Uterus (tissue), 4 donors: ENCODE results near the gene DDX25. TPM values are rescaled to one million over a fixed set of nuclear protein-coding genes. Genes with fewer than 3 reads are reported as not detected.

Experiments
- DNase-seq, 2 donors: peaks; one replicate each; pipeline ENCODE4 v3.0.0-alpha.2; 2019 to 2020
- H3K27ac ChIP-seq, 2 donors: fragments of 200-600 bp; sonication (generic); 1 replicate in 1 of 2; 2 replicates in 1 of 2; pipeline ENCODE4 v1.5.1; 2016 to 2018
- H3K27me3 ChIP-seq, 2 donors: fragments of 200-600 bp; sonication (generic); one replicate each; pipeline ENCODE4 v1.5.1; 2018 to 2019; ENCODE audit warnings: control low read depth in 1 of 2
- H3K36me3 ChIP-seq, 2 donors: fragments of 200-600 bp; sonication (generic); one replicate each; pipeline ENCODE4 v1.5.1; 2019; ENCODE audit warnings: control low read depth in 1 of 2
- H3K4me1 ChIP-seq, 2 donors: fragments of 200-600 bp; sonication (generic); one replicate each; pipeline ENCODE4 v1.5.1; 2018 to 2019; ENCODE audit warnings: control low read depth in 1 of 2
- H3K4me3 ChIP-seq, 2 donors: fragments of 200-600 bp; sonication (generic); 1 replicate in 1 of 2; 2 replicates in 1 of 2; pipeline ENCODE4 v1.5.1; 2018 to 2019; ENCODE audit warnings: mild to moderate bottlenecking in 1 of 2
- H3K9me3 ChIP-seq, 2 donors: fragments of 200-600 bp; sonication (generic); one replicate each; pipeline ENCODE4 v1.5.1; 2019; ENCODE audit warnings: control low read depth in 1 of 2
- POLR2A ChIP-seq, 2 donors: fragments of 450-650 bp; IDR thresholded peaks; one replicate each; pipeline ENCODE4 v1.6.1; 2016; ENCODE audit warnings: antibody characterized with exemption in 2 of 2, mild to moderate bottlenecking in 1 of 2, moderate library complexity in 1 of 2
- intact Hi-C: fragments of 100-400 bp; cut with DNase I; formaldehyde crosslinking; loops from one replicate; pipeline ENCODE4 v1.15.1; 2023; ENCODE audit warnings: low total_unique reads
- total RNA-seq, 4 donors: library from RNA; depleted of rRNA in 3 of 4; stranded (reverse); fragments of >200 nt in 3 of 4; gene quantifications; one replicate each; pipeline versions ENCODE4 v1.1.0 to v1.2.4, GENCODE V29; 2014 to 2023
- TF ChIP-seq, protein P1 (sequence below), 4 experiments: fragments of 200-600 bp in 2 of 4; fragments of 450-650 bp in 2 of 4; sonication (generic) in 2 of 4; IDR thresholded peaks; one replicate each; pipeline ENCODE4 v1.5.1; 2016 to 2019; ENCODE audit warnings: antibody characterized with exemption in 4 of 4, mild to moderate bottlenecking in 2 of 4, moderate library complexity in 1 of 4
- donor health status: DM: yes; HTN: yes; CAD: no.

Gene DDX25
- total RNA-seq, 4 donors from 2014 or later, result 0.46 to 1.1 TPM; not detected in 2

DNA sequence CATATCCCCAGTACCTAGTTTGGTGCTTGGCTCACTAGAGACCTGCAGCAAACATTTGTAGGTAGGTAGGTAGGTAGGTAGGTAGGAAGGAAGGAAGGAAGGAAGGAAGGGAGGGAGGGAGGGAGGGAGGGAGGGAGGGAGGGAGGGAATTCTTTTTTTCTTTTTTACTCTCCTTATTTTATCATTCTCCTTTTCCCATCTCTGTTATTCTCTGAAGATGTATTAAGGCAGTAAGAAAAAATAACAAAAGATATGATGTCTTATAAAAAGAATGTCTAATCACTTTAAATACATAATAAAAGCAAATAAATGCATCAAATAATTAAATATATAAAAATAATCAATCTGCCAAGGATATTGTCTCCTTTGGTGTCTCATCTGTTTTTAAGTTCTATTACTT, 70.0 kb downstream of the DDX25 start:
- H3K36me3 ChIP-seq, result no peaks in the 10 kb centered on the region
- peaks cover 0 to 5% of the 10 kb centered on the region in 2 donors for H3K27me3 ChIP-seq
- intact Hi-C loops, result no loop called here
- DNase-seq, result no peak
- no peaks in the 10 kb centered on the region for H3K4me1 ChIP-seq
- no peak overlapping the region for H3K4me3 ChIP-seq
- no peak for TF ChIP-seq POLR2A (IDR thresholded peaks at IDR 0.05)
- TF ChIP-seq, protein P1, sequence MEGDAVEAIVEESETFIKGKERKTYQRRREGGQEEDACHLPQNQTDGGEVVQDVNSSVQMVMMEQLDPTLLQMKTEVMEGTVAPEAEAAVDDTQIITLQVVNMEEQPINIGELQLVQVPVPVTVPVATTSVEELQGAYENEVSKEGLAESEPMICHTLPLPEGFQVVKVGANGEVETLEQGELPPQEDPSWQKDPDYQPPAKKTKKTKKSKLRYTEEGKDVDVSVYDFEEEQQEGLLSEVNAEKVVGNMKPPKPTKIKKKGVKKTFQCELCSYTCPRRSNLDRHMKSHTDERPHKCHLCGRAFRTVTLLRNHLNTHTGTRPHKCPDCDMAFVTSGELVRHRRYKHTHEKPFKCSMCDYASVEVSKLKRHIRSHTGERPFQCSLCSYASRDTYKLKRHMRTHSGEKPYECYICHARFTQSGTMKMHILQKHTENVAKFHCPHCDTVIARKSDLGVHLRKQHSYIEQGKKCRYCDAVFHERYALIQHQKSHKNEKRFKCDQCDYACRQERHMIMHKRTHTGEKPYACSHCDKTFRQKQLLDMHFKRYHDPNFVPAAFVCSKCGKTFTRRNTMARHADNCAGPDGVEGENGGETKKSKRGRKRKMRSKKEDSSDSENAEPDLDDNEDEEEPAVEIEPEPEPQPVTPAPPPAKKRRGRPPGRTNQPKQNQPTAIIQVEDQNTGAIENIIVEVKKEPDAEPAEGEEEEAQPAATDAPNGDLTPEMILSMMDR (IDR thresholded peaks at IDR 0.05), result no peak
- no peak overlapping the region for H3K27ac ChIP-seq
- no peaks in the 10 kb centered on the region for H3K9me3 ChIP-seq

DNA sequence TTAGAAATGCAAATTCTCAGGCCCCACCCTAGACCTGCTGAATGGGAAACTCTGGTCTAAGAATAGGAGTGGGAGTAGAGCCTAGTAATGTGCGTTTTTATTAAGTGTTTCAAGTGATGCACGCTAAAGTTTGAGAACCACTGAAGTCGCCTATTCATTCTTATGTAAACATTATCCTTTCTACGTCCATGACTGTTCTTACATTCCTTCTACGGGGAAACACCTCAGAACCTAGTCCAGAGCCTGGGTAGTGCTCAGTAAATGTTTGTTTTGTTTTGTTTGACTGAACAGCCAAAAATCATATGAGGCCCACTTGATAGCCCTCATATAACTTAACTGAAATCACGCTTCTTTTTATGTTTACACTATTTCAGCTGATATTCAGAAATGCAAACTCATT, 71.3 kb downstream of the DDX25 start:
- Histone ChIP-seq H3K4me1 (no peaks in the 10 kb centered on the region), H3K36me3 (no peaks in the 10 kb centered on the region), H3K27ac (no peak overlapping the region), H3K4me3 (no peak overlapping the region), H3K9me3 (no peaks in the 10 kb centered on the region), H3K27me3 (peaks cover 0 to 5% of the 10 kb centered on the region in 2 donors)
- intact Hi-C loops, result no loop called here
- TF ChIP-seq POLR2A (IDR thresholded peaks at IDR 0.05), result no peak
- TF ChIP-seq, protein P1 (IDR thresholded peaks at IDR 0.05), result no peak
- DNase-seq, result no peak

DNA sequence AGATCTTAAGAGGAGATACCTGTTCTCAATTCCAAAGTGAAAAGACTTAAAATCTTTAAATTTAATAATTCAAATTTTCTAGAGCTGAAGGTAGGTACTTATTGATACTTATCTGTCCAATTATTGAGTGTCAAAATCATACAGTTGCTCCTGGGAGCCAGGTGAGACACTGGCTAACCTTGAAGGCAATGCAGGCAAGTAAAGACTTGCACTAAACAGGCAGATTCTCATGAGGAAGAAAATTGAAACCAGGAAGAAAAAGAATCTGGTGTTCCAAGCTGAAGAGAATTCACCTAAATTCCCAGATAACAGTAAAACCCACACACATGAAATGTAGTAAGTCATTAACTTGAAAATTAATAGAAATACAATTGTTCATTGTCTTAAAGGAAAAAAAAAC, 71.8 kb downstream of the DDX25 start:
- TF ChIP-seq, protein P1 (IDR thresholded peaks at IDR 0.05), result no peak
- TF ChIP-seq POLR2A (IDR thresholded peaks at IDR 0.05), result no peak
- Histone ChIP-seq H3K27me3 (peaks cover 0 to 5% of the 10 kb centered on the region in 2 donors), H3K4me1 (no peaks in the 10 kb centered on the region), H3K27ac (no peak overlapping the region), H3K9me3 (no peaks in the 10 kb centered on the region), H3K4me3 (no peak overlapping the region), H3K36me3 (no peaks in the 10 kb centered on the region)
- intact Hi-C loops, result no loop called here
- no peak for DNase-seq

DNA sequence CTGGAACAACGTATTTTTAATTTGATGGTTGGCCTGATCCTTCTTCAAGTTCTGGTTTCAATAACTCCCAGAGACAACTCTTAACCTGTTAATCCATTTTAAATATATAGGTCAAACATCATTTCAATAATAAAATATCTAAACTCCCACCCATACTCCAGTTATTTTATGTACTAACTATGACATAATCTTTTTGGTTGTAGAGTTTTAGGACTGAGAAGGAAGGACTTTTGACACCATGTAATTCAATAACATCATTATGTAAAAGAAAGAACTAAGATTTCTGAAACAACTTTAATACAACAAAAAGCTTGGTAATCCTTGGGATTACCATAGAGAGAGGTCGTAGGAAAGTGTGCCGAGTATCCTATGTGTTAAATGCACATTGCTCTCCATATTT, 73.0 kb downstream of the DDX25 start:
- H3K27me3 ChIP-seq, result peaks cover 0 to 5% of the 10 kb centered on the region in 2 donors
- no peak overlapping the region for H3K27ac ChIP-seq
- no peak for DNase-seq
- no peak overlapping the region for H3K4me3 ChIP-seq
- H3K4me1 ChIP-seq, result no peaks in the 10 kb centered on the region
- H3K9me3 ChIP-seq, result no peaks in the 10 kb centered on the region
- intact Hi-C loops, result no loop called here
- no peaks in the 10 kb centered on the region for H3K36me3 ChIP-seq
- no peak for TF ChIP-seq POLR2A (IDR thresholded peaks at IDR 0.05)
- TF ChIP-seq, protein P1 (IDR thresholded peaks at IDR 0.05), result no peak

DNA sequence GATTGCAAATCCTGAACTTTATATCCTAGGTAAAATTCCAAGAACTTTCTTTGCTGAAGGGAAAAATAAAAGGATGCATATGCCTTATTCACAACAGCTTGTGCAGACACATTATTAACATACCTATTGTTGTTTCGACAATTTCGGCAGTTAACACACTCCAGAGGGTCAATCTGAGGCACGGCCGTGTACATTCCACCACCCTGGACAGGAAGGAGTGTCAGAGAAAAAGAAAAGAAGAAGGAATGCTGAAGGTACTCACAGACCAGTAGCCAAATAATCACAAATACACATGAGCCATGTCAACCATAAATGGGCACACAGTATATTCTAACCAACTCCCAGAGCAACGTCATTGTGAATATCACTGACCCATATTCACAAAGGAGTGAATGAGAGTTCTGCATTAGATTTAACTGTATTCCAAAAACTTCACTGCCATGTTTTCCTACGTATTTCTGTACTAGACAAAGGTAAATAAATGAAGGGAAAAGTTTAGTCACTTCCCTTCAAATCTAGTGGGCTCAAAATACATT, 73.9 kb downstream of the DDX25 start:
- DNase-seq, result no peak
- Histone ChIP-seq H3K9me3 (no peaks in the 10 kb centered on the region), H3K27ac (no peak overlapping the region), H3K27me3 (peaks cover 0 to 5% of the 10 kb centered on the region in 2 donors), H3K4me1 (no peaks in the 10 kb centered on the region), H3K36me3 (no peaks in the 10 kb centered on the region), H3K4me3 (no peak overlapping the region)
- TF ChIP-seq, protein P1 (IDR thresholded peaks at IDR 0.05), result no peak
- no peak for TF ChIP-seq POLR2A (IDR thresholded peaks at IDR 0.05)
- intact Hi-C loops, result no loop called here

Other genes with a start within 250 kb of the DDX25 start
- gene ACRV1, start 223.7 kb upstream of the DDX25 start, total RNA-seq, result not detected
- not detected for gene PATE1, start 158.2 kb upstream of the DDX25 start, total RNA-seq
- gene PATE2, start 125.7 kb upstream of the DDX25 start, total RNA-seq, result under 1 TPM in 1 of 4 donors, not detected in 3; 0.85 TPM
- gene PATE3, start 116.4 kb upstream of the DDX25 start, total RNA-seq, result not detected
- not detected for gene PATE4, start 71.2 kb upstream of the DDX25 start, total RNA-seq
- 10 to 100 TPM in 1 of 4 donors, 1 to 10 TPM in 2, under 1 TPM in 1; 0.26 to 10.9 (median 4.2) TPM for gene HYLS1, start 16.8 kb upstream of the DDX25 start, total RNA-seq
- 10 to 100 TPM in 2 of 4 donors, 1 to 10 TPM in 2; 1.8 to 19.4 (median 10.2) TPM for gene PUS3, start 1.3 kb upstream of the DDX25 start, total RNA-seq
- gene VSIG10L2, start 41.5 kb downstream of the DDX25 start, total RNA-seq, result 1 to 10 TPM in 2 of 4 donors, not detected in 2; 1.1 to 9.5 TPM
- 100 to 1,000 TPM in 3 of 4 donors, 10 to 100 TPM in 1; 38.5 to 261 (median 213) TPM for gene CDON, start 158.4 kb downstream of the DDX25 start, total RNA-seq